HG02642 (cell line): ENCODE results near the gene CAT.

Experiments
- ATAC-seq: cut with Tn5 transposase; IDR thresholded peaks from one replicate; pipeline ENCODE4 v1.9.1; 2021; ENCODE audit warnings: mild to moderate bottlenecking; ENCODE audit not compliant: unreplicated experiment, poor library complexity

Gene CAT

GRCh38 chr11:34457607-34458006 is 18.9 kb downstream of the CAT start:
- ATAC-seq = no peak

DNA sequence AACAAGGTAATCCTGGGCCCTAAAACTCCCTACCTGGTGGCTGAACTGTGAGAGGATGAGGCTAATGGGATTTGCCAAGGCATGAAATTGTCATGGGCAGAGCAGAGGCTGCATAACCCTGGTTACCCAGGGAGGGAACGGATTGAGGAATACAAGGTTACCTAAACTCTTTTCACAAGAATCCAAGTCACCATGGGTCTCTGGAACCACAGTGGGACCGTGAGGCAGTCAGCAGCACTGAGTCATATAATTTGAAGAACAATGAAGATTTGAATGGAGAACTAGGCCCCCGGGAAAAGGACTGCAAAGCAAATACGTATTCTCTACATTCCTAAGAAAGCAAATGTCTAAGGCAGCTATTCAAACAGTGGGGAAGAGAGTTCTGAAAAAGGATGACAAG is 19.8 kb downstream of the CAT start:
- no peak for ATAC-seq

DNA sequence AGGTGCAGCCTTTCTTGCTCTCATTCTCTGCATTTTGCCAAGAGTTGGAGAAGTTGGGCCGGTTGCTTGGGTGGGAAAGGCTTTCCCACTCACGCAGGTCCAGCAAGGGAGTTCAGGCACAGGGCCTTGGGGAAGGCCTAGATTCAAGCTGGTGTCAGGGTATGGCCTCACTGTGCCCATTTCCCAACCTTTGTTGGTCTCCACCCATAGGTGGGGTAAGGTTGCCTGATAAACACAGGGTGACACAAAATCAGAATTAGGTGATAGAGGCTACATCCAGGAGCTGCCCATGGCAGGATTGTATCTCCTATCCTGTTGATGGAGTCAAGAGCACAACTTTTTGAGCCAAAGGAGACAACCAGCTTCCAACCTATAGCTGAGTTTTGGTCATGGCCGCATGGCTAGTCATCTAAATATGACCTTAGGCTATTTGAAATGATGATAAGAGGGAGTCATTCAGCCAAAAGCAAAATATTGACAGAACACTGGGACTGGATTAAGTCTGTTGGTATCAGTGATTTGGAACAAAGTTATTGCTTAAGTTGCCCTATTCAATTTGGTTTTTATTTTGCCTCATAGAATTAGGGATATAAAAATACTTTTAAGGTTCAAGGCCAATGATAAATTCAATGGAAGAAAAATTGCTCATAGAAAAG is 20.9 kb downstream of the CAT start:
- no peak for ATAC-seq

DNA sequence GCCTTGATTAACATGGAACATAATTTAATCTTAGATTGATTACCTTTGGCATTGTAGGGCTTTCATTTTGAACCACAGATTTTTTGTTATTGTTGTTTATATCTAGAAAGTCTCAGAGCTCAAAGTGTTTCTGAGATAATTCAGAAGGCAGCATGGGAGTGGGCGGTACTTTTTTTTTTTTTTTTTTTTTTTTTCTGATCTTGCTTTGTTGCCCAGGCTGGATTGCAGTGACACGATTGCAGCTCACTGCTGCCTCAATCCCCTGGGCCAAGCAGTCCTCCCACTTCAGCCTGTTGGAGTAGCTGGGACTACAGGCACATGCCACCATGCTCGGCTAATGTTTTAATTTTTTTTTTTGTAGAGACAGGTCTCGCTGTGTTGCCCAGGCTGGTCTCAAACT is 21.5 kb downstream of the CAT start:
- no peak for ATAC-seq

DNA sequence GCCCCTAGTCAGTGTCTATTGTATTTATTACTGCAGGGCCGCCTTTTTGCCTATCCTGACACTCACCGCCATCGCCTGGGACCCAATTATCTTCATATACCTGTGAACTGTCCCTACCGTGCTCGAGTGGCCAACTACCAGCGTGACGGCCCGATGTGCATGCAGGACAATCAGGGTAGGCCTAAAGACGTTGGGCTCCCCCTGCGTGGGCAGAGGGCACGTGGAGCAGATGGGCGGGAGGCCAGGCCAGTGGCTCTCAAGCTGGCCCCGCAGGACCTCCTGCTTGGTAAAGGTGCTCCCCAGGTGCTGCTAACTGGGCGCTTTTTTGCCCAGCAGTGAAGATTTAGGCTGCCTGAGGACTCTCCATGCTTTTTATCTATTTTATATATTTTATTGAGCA is 22.5 kb downstream of the CAT start:
- no peak for ATAC-seq

DNA sequence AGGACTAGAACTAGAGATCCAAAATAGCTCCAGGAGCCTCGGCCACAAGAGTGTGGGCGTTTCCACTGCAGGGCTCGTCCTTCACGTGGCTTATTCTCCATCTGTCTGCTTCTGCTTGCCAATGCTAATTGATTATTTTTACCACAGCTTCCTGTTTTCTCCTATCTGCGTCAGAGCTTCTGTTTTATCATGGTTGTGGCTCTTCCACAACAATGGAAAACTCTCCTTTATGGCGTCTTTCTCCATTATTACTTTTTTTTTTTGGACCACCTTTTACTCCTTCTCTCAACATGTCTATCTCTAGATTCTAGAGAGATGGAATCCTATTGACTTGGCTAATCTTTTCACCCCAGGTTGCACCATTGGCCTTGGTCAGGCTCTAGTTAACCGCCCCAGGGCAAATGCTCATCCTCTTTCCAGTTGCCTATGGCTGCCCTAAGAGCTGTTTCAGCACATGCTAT is 25.9 kb downstream of the CAT start:
- ATAC-seq = no peak

DNA sequence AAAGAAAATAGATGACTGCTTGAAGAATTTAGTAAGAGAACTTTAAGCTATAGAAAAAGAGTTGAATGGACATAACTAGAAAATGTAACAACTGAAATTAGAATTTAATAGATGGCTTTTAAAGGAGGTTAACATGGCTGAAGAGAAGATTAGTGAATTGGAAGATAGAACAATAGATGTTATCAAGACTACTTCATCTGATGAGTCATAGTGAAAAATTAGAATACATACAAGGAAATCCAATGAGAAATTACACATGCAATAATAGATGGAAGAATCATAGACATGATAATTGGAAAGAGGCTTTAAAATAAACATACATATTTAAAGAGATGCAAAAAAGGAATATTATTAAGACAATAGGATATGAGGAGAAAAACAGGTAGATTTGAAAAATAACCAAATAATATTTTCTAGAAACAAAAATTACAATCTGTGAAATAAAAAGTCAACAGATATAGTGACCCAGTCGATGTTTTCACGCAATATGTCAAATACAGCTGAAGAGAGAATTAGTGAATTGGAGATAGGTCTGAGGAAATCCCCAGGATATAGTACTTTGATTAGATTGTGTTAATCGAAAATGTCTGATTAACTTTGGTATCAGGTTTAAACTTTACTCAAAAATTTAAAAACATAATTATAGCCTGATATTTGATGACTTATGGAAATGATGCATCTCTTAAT is 28.2 kb downstream of the CAT start:
- ATAC-seq = no peak

DNA sequence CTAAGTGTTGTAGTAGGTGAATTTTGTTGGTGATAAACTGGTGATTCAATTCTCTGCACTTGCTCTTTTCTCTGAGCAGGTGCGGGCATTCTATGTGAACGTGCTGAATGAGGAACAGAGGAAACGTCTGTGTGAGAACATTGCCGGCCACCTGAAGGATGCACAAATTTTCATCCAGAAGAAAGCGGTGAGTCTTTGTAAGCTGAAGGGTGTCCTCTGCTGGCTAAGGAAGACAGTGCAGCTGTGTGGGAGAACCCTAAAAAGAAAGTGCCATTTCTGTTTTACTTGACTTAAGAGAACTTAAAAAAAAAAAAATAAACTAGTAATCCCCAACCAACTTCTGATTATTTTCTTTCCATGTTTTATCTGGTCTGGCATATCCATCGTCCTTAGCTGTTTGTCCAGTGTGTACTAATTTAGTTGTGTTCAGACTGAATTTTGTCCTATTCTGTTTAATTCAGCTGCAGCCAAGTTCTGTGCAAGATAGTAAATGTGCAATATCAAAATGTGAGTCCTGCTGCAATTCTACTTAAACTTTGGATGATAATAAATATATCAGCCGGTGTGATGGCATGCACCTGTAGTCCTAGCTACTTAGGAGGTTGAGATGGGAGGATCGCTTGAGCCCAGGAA is 29.6 kb downstream of the CAT start:
- ATAC-seq = no peak

- no peak for ATAC-seq
Observed at GRCh38 chr11:34473603-34474169, 35.0 kb downstream of the CAT start.

GRCh38 chr11:34475656-34476055 is 36.9 kb downstream of the CAT start:
- no peak for ATAC-seq

GRCh38 chr11:34476849-34477248 is 38.1 kb downstream of the CAT start:
- ATAC-seq = no peak

DNA sequence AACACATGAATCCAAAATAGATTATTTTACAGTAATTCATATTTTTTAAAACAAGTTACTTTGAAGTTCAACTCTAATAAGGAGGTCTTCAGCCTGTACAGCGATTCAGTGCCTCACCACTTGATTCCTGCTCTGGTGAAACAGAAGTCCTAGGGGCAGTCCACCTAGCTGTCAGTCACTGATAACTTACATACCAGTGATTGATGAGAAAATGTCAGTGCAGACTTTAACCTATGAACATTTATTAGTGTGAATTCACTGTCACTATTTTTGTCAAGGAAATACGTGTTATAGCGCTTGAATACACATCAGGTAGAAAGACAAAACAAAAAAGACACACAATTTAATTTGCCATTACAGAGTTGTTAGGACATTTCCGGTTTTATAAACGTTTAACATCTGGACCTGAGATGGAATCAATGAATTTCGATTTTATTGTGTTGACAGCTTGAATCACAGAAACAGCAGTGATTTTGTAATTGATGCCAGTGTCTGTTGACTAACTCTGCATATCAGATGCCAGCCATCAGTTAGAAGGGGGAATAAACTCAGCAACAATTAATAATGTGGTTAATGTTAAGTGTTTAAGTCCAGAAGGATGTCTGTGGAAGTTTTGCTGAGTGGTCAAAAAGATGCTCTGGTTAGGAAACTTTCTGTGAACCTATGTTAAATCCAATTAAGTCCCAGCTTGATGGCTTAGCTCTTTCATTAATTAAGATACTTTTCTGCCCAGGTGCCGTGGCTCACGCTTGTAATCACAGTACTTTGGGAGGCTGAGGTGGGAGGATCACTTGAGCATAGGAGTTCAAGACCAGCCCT is 40.3 kb downstream of the CAT start:
- no peak for ATAC-seq

DNA sequence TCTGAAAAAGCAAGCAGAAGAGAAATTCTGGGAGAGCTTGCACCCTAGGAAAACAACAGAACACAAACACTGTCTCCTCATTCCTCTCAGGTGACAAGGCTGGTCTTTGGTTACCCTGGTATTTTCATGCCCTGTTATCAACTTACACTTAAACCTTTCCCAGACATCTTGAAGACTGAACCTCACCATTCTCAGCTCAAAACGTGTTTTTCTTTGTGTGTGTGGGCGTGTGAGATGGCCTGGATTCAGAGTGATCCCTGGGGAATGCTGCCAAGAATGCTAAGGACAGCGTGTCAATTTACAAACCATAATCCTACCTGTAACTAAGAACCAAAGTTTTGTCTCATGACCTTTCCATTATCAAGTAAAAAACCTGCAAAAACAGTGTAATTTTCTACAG is 41.6 kb downstream of the CAT start:
- no peak for ATAC-seq

DNA sequence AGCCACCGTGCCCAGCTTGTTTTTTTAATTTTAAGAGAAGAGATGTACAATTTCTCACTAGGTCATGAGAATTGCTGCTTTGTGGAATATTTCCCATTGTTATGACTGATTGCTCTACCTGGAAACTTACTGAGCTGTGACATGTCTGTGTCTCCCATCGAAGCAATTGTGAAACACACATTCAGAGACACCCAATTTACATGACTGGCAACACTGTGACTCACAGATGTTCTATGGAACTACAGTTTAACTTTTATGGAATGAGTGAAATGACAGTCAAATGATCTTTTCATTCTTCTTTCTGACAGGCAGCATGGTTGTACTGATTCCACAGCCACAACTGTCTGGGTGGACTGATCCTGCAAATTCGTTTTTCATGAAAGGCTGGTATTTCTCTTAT is 42.6 kb downstream of the CAT start:
- no peak for ATAC-seq

GRCh38 chr11:34483106-34483874 is 44.6 kb downstream of the CAT start:
- no peak for ATAC-seq

- ATAC-seq = no peak
Observed at GRCh38 chr11:34487430-34487829, 48.7 kb downstream of the CAT start.

GRCh38 chr11:34488855-34489557 is 50.3 kb downstream of the CAT start:
- ATAC-seq = no peak

DNA sequence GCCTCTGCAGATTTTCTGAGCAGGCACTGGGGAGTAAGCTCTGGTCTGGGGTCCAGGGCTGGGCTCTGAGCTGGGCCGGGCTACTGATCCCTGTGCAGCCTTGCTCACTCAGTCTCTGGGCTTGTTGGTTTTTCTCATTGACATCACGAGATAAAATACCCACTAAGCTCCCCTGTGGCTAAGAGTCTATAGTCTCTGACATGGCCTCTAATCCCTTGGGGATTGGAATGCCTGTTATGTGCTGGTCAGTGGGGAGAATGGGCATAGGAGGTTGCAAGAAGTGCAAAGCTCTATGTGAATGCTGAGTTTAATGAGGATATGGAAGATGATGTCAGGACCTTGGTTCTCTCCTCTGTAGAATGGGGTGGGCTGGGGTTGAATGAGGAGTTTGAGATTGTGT is 51.6 kb downstream of the CAT start:
- ATAC-seq = no peak

- ATAC-seq = no peak
Observed at GRCh38 chr11:34492806-34493414, 54.2 kb downstream of the CAT start.
